Psoas muscle (tissue), 8 donors: ENCODE data around the gene SNCB. TPM values are rescaled to one million over a fixed set of nuclear protein-coding genes. Genes with fewer than 3 reads are reported as not detected.

Experiments used
- ATAC-seq, 4 donors: fragments of 200-7000 bp; cut with Tn5 transposase; one replicate each; pipeline ENCODE4 v1.9.1; 2020; ENCODE audit warnings: moderate library complexity in 3 of 4, mild to moderate bottlenecking in 2 of 4
- DNase-seq, 2 donors: peaks; one replicate each; pipeline ENCODE4 v3.0.0-alpha.2; 2020
- H3K27ac ChIP-seq: fragments of 200-600 bp; one replicate; pipeline ENCODE4 v1.8.0; 2022
- H3K27me3 ChIP-seq, 3 donors: fragments of 200-600 bp in 1 of 3; one replicate each; pipeline versions ENCODE4 v1.6.1 to v1.8.0; 2013 to 2022; ENCODE audit warnings: low read length in 2 of 3, mild to moderate bottlenecking in 2 of 3, moderate library complexity in 1 of 3; ENCODE audit not compliant: insufficient read depth in 3 of 3
- H3K36me3 ChIP-seq, 2 donors: fragments of 200-600 bp in 1 of 2; one replicate each; pipeline versions ENCODE4 v1.6.1 to v1.8.0; 2013 to 2022; ENCODE audit warnings: low read depth in 1 of 2, mild to moderate bottlenecking in 1 of 2, moderate library complexity in 1 of 2; ENCODE audit not compliant: insufficient read depth in 1 of 2
- H3K4me1 ChIP-seq: fragments of 200-600 bp; one replicate; pipeline ENCODE4 v1.8.0; 2022
- H3K4me3 ChIP-seq: fragments of 200-600 bp; one replicate; pipeline ENCODE4 v1.8.0; 2022; ENCODE audit warnings: mild to moderate bottlenecking
- H3K9me3 ChIP-seq: fragments of 200-600 bp; one replicate; pipeline ENCODE4 v1.8.0; 2022
- WGBS, 3 donors: extraction: QIAGEN DNeasy Blood & Tissue Kit; methylation state at CpG; one replicate each; pipeline versions ENCODE4 v1.1.6 to v1.1.7; 2013; 5-methylcytosine and 5-hydroxymethylcytosine counted together
- intact Hi-C, 2 donors: fragments of 100-400 bp; cut with DNase I; formaldehyde crosslinking; loops; one replicate each; pipeline versions ENCODE4 v1.11.0 to v1.14.2; 2022
- polyA plus RNA-seq, 3 donors: library from polyadenylated mRNA; stranded (reverse); fragments of 200-250 nt; gene quantifications; one replicate each; pipeline ENCODE4 v1.2.3, GENCODE V29; 2013
- total RNA-seq, 4 donors: library from RNA; stranded (reverse); fragmentation: NEBNext Ultra II Directional in 2 of 4; extraction: Animal tissue kit (Norgen Biotek cat#: 25700) in 2 of 4; gene quantifications; one replicate each; pipeline versions ENCODE4 v1.2.1 to v1.2.4, GENCODE V29; 2021 to 2023
- TF ChIP-seq, protein P1 (sequence below): fragments of 200-600 bp; IDR thresholded peaks from one replicate; pipeline ENCODE4 v1.8.0; 2022; ENCODE audit warnings: antibody characterized with exemption
- donor health status: healthy with polysubstance abuse.
- donor health status: DM: no; HTN: no; CAD: no; lungs with moderate emphysema.
- donor health status: Bipolar disorder and iron deficiency.
- donor health status: healthy.
- donor health status: DM: yes; HTN: yes; CAD: no.
- donor health status: DM: no; HTN: no; CAD: no.
- donor health status: DM: no; HTN: no; CAD: no.
- donor health status: DM: yes; HTN: yes; CAD: no.

The SNCB gene
- total and polyA plus RNA-seq, 7 donors, result 0.32 to 1.2 (median 0.42) TPM

GRCh38 chr5:176659860-176660461 lies 29.6 kb upstream of the SNCB start:
- Histone ChIP-seq H3K9me3 (no peaks in the 10 kb centered on the region), H3K4me1 (peaks cover 7% of the 10 kb centered on the region), H3K27ac (no peak overlapping the region), H3K27me3 (peaks cover 0 to 23% (median 0%) of the 10 kb centered on the region in 3 donors), H3K36me3 (peaks cover 0 to 17% of the 10 kb centered on the region in 2 donors), H3K4me3 (no peak overlapping the region)
- ATAC-seq, result no peak
- WGBS, 3 donors, result 71 to 78% (median 77%) methylated on average over 4 of the region's 4 CpGs
- TF ChIP-seq, protein P1, sequence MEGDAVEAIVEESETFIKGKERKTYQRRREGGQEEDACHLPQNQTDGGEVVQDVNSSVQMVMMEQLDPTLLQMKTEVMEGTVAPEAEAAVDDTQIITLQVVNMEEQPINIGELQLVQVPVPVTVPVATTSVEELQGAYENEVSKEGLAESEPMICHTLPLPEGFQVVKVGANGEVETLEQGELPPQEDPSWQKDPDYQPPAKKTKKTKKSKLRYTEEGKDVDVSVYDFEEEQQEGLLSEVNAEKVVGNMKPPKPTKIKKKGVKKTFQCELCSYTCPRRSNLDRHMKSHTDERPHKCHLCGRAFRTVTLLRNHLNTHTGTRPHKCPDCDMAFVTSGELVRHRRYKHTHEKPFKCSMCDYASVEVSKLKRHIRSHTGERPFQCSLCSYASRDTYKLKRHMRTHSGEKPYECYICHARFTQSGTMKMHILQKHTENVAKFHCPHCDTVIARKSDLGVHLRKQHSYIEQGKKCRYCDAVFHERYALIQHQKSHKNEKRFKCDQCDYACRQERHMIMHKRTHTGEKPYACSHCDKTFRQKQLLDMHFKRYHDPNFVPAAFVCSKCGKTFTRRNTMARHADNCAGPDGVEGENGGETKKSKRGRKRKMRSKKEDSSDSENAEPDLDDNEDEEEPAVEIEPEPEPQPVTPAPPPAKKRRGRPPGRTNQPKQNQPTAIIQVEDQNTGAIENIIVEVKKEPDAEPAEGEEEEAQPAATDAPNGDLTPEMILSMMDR, result no peak
- intact Hi-C loops, result loop anchor here in 1 of 2 donors (2.0 to 5.0 kb wide), 3 partner anchors 147 to 452 kb away; no protein-coding TSS in a partner anchor
- no peak for DNase-seq

- no peak overlapping the region for H3K27ac ChIP-seq
These were observed 29.1 kb upstream of the SNCB start for GRCh38 chr5:176659512-176659839.

DNA sequence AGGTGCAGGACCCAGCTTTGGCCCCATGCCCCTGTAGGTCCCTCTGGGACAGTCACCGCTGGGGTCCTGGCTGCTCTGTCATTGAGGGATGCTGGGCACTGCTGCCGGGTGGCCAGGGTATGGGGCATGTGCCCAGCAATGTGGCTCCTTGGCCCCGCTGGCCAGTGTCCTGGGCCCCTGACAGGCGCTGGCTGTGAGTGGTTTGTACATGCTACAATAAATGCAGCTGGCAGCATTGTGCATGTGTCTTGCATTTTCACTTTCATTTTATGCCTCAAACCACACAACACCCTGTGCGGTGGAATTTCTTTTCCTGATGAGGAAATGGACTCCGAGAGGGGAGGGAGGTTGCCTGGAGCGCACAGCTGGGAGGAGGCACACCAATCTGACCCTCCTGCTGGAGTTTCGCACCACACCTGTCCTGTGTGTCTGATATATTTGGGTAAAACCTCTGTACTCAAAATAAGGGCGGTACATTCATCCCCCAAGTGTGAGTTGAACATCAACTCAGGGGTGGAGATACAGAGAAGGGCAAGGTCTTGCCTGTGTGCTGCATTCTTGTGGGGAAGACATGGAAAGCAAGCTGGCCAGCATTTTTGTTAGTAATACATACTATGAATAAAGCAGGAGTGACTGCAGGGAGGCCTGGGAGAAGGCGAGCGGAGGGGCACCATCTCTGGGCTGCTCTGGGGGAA lies 28.6 kb upstream of the SNCB start:
- peak in 1 of 4 donors; percentile 18 for ATAC-seq
- TF ChIP-seq, protein P1, result no peak
- H3K4me1 ChIP-seq, result peaks cover 7% of the 10 kb centered on the region
- WGBS, 3 donors, result 61 to 67% (median 62%) methylated on average over 11 of the region's 11 CpGs
- peaks cover 0 to 25% of the 10 kb centered on the region in 2 donors for H3K36me3 ChIP-seq
- H3K9me3 ChIP-seq, result no peaks in the 10 kb centered on the region
- DNase-seq, result no peak
- no peak overlapping the region for H3K27ac ChIP-seq
- intact Hi-C loops, result loop anchor here in 1 of 2 donors (2.0 to 5.0 kb wide), 2 partner anchors 300 to 453 kb away; no protein-coding TSS in a partner anchor
- no peak overlapping the region for H3K4me3 ChIP-seq
- peaks cover 0 to 13% (median 0%) of the 10 kb centered on the region in 3 donors for H3K27me3 ChIP-seq

More at GRCh38 chr5:176659512-176659839, 29.1 kb upstream of the SNCB start:
- Histone ChIP-seq H3K36me3 (peaks cover 0 to 21% of the 10 kb centered on the region in 2 donors), H3K4me3 (no peak overlapping the region), H3K4me1 (peaks cover 7% of the 10 kb centered on the region), H3K9me3 (no peaks in the 10 kb centered on the region), H3K27me3 (peaks cover 0 to 18% (median 0%) of the 10 kb centered on the region in 3 donors)
- intact Hi-C loops, result loop anchor here in 1 of 2 donors (2.0 to 5.0 kb wide), 2 partner anchors 299 to 453 kb away; no protein-coding TSS in a partner anchor
- ATAC-seq (no peak), DNase-seq (no peak)
- TF ChIP-seq, protein P1, result no peak
- 82 to 85% (median 84%) methylated on average over 7 of the region's 7 CpGs for WGBS, 3 donors

DNA sequence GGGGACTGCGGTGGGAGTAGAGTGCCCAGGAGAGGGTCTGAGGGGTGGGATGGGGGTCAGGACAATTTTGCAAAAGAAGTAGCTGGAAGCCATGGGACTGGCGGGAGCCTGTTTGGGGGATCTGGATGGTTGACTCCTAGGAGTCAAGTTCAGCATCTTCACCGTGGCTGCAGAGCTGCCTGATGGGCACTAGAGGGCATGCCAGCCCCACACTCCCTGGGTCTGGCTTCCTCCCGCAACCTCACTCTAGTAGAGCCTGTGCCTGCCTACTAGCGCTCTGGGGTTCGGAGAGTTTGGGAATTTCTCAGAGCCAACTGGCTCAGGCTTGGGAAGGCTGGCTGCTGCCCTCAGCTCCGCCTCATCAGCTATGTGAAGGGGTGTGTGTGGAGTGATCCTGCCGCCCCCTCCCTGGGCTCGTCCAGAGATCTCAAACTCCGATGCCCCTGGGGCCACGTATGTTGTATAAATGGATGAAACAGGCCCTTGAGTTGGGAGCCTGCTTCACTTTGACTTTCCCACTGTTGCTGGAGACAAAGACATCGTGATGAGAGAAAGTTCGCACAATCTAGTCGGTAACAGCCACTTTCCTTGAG lies 27.8 kb upstream of the SNCB start:
- Histone ChIP-seq H3K27me3 (peaks cover 0 to 6% (median 0%) of the 10 kb centered on the region in 3 donors), H3K27ac (no peak overlapping the region), H3K4me3 (no peak overlapping the region), H3K36me3 (peaks cover 0 to 33% of the 10 kb centered on the region in 2 donors), H3K9me3 (no peaks in the 10 kb centered on the region), H3K4me1 (peaks cover 7% of the 10 kb centered on the region)
- DNase-seq, result peak; percentile 65 to 80
- intact Hi-C loops, result loop anchor here in 1 of 2 donors (2.0 to 5.0 kb wide), 2 partner anchors 301 to 454 kb away; no protein-coding TSS in a partner anchor
- ATAC-seq, result peak; percentile 74 to 84 (median 80)
- WGBS, 3 donors, result 39 to 47% (median 39%) methylated on average over 14 of the region's 14 CpGs
- TF ChIP-seq, protein P1, result peak; percentile 76
